GM12878 (cell line): ENCODE measurements around the gene TKT. TPM values are rescaled to one million over a fixed set of nuclear protein-coding genes. Genes with fewer than 3 reads are reported as not detected.

Source experiments
- CHD4 ChIP-seq: fragments of 200-600 bp; sonication (generic); IDR thresholded peaks from 2 replicates; pipeline ENCODE4 v1.6.1; 2016; ENCODE audit warnings: mild to moderate bottlenecking
- HDAC6 ChIP-seq: fragments of 200-600 bp; sonication (generic); IDR thresholded peaks from one replicate; pipeline ENCODE4 v1.8.0; 2017; ENCODE audit warnings: antibody characterized with exemption; ENCODE audit not compliant: unreplicated experiment
- HDGF ChIP-seq: fragments of 450-650 bp; IDR thresholded peaks from 2 replicates; pipeline ENCODE4 v1.6.1; 2016; ENCODE audit warnings: antibody characterized with exemption
- IKZF2 ChIP-seq, 2 experiments: fragments of 450-650 bp; IDR thresholded peaks; 2 replicates each; pipeline ENCODE4 v1.6.1; 2017; ENCODE audit warnings: mild to moderate bottlenecking in 2 of 2, moderate library complexity in 2 of 2
- JUND ChIP-seq: IDR thresholded peaks from 2 replicates; pipeline ENCODE4 v1.6.1; 2012; ENCODE audit warnings: low read depth, mild to moderate bottlenecking, low read length, improper control_type of control experiment, moderate library complexity
- LARP7 ChIP-seq: fragments of 450-650 bp; IDR thresholded peaks from 2 replicates; pipeline ENCODE4 v1.6.1; 2017; ENCODE audit warnings: mild to moderate bottlenecking
- MTA3 ChIP-seq: IDR thresholded peaks from 2 replicates; pipeline ENCODE4 v1.6.1; 2012; ENCODE audit warnings: low read length, inconsistent platforms, borderline replicate concordance
- NKRF ChIP-seq: fragments of 450-650 bp; conservative IDR thresholded peaks from 2 replicates; pipeline ENCODE4 v1.6.1; 2017; ENCODE audit warnings: mild to moderate bottlenecking, moderate library complexity
- POU2F2 ChIP-seq: IDR thresholded peaks from 3 replicates; pipeline ENCODE4 v1.6.1; 2011; ENCODE audit warnings: low read depth, mild to moderate bottlenecking, low read length, borderline replicate concordance
- RAD21 ChIP-seq: IDR thresholded peaks from 2 replicates; pipeline ENCODE4 v1.6.1; 2011; ENCODE audit warnings: mild to moderate bottlenecking, low read depth, low read length, moderate library complexity; ENCODE audit not compliant: insufficient read depth
- RELA ChIP-seq: fragments of 450-650 bp; IDR thresholded peaks from 2 replicates; pipeline ENCODE4 v1.8.0; 2014; ENCODE audit warnings: borderline replicate concordance; ENCODE audit not compliant: partially characterized antibody
- SIN3A ChIP-seq: IDR thresholded peaks from 2 replicates; pipeline ENCODE4 v1.6.1; 2012; ENCODE audit warnings: low read depth, low read length, improper control_type of control experiment
- TARDBP ChIP-seq: IDR thresholded peaks from 2 replicates; pipeline ENCODE4 v1.6.1; 2016; ENCODE audit warnings: borderline replicate concordance
- YBX1 ChIP-seq: fragments of 450-650 bp; IDR thresholded peaks from 2 replicates; pipeline ENCODE4 v1.6.1; 2016; ENCODE audit warnings: antibody characterized with exemption
- ZBTB40 ChIP-seq: fragments of 450-650 bp; IDR thresholded peaks from 2 replicates; pipeline ENCODE4 v1.6.1; 2016; ENCODE audit warnings: mild to moderate bottlenecking, moderate library complexity, borderline replicate concordance
- polyA plus RNA-seq, 11 experiments: library from polyadenylated mRNA; depleted of rRNA in 4 of 11; unstranded in 6 of 11; stranded (reverse) in 5 of 11; fragments of >200 nt; fragmentation: Nextera tagmentation in 4 of 11; fragmentation: Illumina TruSeq in 1 of 11; extraction: Ambion mirVana in 4 of 11; extraction: Trizol in 1 of 11; gene quantifications; 1 replicate in 1 of 11; 2 replicates in 10 of 11; pipeline versions ENCODE4 v1.2.1 to v1.2.3, GENCODE V29; 2011 to 2016; ENCODE audit warnings: inconsistent platforms in 2 of 11, missing spikeins in 2 of 11, low read depth in 1 of 11
- total RNA-seq, 4 experiments: library from RNA; depleted of rRNA in 3 of 4; stranded (reverse); fragments of >200 nt in 3 of 4; fragmentation: Illumina TruSeq in 1 of 4; extraction: Trizol in 1 of 4; gene quantifications; 2 replicates each; pipeline versions ENCODE4 v1.2.1 to v1.2.3, GENCODE V29; 2013 to 2021
- TF ChIP-seq, protein P1 (sequence below): fragments of 450-650 bp; IDR thresholded peaks from 2 replicates; pipeline ENCODE4 v1.6.1; 2017; ENCODE audit warnings: borderline replicate concordance
- TF ChIP-seq, protein P2 (sequence below): fragments of 450-650 bp; IDR thresholded peaks from 2 replicates; pipeline ENCODE4 v1.6.1; 2016; ENCODE audit warnings: mild to moderate bottlenecking
- TF ChIP-seq, protein P3 (sequence below), 3 experiments: IDR thresholded peaks in 2 of 3; conservative IDR thresholded peaks in 1 of 3; 2 replicates each; pipeline ENCODE4 v1.5.1; 2011; ENCODE audit warnings: low read depth in 3 of 3, low read length in 3 of 3, mild to moderate bottlenecking in 3 of 3, control low read depth in 2 of 3, moderate library complexity in 2 of 3, inconsistent platforms in 1 of 3, mixed read lengths in 1 of 3; ENCODE audit not compliant: control insufficient read depth in 2 of 3, insufficient read depth in 1 of 3; ENCODE audit errors: extremely low read depth in 1 of 3
- TF ChIP-seq, protein P4 (sequence below): fragments of 450-650 bp; IDR thresholded peaks from 2 replicates; pipeline ENCODE4 v1.6.1; 2017; ENCODE audit warnings: low read depth, mild to moderate bottlenecking, moderate library complexity

TKT gene
- total and polyA plus RNA-seq, 10 of the 15 experiments (the other 5 are each of a cell fraction or from before 2014, with no cell fraction given) = 56.4 to 385 (median 143) TPM

GRCh38 chr3:53255423-53255774 is 423 bp downstream of the TKT start (continued):
- TF ChIP-seq ZBTB40 (no peak), RELA (no peak), HDAC6 (no peak), LARP7 (peak; percentile 86; the same call in 1 of the 2 replicates), CHD4 (no peak), IKZF2 (IDR thresholded peaks at IDR 0.05) (no peak), YBX1 (no peak), TARDBP (no peak), MTA3 (no peak), RAD21 (no peak), HDGF (no peak), NKRF (no peak), POU2F2 (no peak), JUND (no peak), SIN3A (no peak)
- TF ChIP-seq, protein P1, sequence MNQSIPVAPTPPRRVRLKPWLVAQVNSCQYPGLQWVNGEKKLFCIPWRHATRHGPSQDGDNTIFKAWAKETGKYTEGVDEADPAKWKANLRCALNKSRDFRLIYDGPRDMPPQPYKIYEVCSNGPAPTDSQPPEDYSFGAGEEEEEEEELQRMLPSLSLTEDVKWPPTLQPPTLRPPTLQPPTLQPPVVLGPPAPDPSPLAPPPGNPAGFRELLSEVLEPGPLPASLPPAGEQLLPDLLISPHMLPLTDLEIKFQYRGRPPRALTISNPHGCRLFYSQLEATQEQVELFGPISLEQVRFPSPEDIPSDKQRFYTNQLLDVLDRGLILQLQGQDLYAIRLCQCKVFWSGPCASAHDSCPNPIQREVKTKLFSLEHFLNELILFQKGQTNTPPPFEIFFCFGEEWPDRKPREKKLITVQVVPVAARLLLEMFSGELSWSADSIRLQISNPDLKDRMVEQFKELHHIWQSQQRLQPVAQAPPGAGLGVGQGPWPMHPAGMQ = no peak
- TF ChIP-seq, protein P2, sequence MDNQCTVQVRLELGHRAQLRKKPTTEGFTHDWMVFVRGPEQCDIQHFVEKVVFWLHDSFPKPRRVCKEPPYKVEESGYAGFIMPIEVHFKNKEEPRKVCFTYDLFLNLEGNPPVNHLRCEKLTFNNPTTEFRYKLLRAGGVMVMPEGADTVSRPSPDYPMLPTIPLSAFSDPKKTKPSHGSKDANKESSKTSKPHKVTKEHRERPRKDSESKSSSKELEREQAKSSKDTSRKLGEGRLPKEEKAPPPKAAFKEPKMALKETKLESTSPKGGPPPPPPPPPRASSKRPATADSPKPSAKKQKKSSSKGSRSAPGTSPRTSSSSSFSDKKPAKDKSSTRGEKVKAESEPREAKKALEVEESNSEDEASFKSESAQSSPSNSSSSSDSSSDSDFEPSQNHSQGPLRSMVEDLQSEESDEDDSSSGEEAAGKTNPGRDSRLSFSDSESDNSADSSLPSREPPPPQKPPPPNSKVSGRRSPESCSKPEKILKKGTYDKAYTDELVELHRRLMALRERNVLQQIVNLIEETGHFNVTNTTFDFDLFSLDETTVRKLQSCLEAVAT = no peak
- TF ChIP-seq, protein P3, sequence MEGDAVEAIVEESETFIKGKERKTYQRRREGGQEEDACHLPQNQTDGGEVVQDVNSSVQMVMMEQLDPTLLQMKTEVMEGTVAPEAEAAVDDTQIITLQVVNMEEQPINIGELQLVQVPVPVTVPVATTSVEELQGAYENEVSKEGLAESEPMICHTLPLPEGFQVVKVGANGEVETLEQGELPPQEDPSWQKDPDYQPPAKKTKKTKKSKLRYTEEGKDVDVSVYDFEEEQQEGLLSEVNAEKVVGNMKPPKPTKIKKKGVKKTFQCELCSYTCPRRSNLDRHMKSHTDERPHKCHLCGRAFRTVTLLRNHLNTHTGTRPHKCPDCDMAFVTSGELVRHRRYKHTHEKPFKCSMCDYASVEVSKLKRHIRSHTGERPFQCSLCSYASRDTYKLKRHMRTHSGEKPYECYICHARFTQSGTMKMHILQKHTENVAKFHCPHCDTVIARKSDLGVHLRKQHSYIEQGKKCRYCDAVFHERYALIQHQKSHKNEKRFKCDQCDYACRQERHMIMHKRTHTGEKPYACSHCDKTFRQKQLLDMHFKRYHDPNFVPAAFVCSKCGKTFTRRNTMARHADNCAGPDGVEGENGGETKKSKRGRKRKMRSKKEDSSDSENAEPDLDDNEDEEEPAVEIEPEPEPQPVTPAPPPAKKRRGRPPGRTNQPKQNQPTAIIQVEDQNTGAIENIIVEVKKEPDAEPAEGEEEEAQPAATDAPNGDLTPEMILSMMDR (IDR thresholded peaks at IDR 0.05 in 2 of 3, conservative IDR thresholded peaks at IDR 0.05 in 1 of 3; ENCODE audit: control insufficient read depth in 2 of 3, extremely low read depth in 1 of 3, insufficient read depth in 1 of 3, low read depth in 3 of 3, low read length in 3 of 3) = no peak
- TF ChIP-seq, protein P4, sequence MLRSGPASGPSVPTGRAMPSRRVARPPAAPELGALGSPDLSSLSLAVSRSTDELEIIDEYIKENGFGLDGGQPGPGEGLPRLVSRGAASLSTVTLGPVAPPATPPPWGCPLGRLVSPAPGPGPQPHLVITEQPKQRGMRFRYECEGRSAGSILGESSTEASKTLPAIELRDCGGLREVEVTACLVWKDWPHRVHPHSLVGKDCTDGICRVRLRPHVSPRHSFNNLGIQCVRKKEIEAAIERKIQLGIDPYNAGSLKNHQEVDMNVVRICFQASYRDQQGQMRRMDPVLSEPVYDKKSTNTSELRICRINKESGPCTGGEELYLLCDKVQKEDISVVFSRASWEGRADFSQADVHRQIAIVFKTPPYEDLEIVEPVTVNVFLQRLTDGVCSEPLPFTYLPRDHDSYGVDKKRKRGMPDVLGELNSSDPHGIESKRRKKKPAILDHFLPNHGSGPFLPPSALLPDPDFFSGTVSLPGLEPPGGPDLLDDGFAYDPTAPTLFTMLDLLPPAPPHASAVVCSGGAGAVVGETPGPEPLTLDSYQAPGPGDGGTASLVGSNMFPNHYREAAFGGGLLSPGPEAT = no peak
